Measurements from ENCODE around the gene PLD4.
"Not testable (repeated sequence)": the region's sequence is repeated elsewhere in the genome, so short reads cannot be mapped to it uniquely, and the experiment has no call there.

DNA sequence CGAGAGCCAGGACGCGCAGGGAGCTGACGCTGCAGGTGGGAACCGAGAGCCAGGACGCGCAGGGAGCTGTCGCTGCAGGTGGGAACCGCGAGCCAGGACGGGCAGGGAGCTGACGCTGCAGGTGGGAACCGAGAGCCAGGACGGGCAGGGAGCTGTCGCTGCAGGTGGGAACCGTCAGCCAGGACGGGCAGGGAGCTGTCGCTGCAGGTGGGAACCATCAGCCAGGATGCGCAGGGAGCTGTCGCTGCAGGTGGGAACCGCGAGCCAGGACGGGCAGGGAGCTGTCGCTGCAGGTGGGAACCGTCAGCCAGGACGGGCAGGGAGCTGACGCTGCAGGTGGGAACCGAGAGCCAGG lies 19.1 kb upstream of the PLD4 start:
- not testable (repeated sequence) for TF ChIP-seq CTCF (IDR thresholded peaks at IDR 0.05; ENCODE audit: poor library complexity); EZH2phosphoT487 (IDR thresholded peaks at IDR 0.05; ENCODE audit: low read depth, severe bottlenecking, unreplicated experiment); EZH2 (IDR thresholded peaks at IDR 0.05; ENCODE audit: borderline replicate concordance)
